ENCODE data around the gene AGAP3. TPM values are rescaled to one million over a fixed set of nuclear protein-coding genes. Genes with fewer than 3 reads are reported as not detected.

The AGAP3 gene
- total and polyA plus RNA-seq, 11 donors, result 30.3 to 83.7 (median 55.6) TPM

GRCh38 chr7:151056283-151056665 is 30.0 kb upstream of the AGAP3 start:
- H3K9me3 ChIP-seq, result no peaks in the 10 kb centered on the region
- no peaks in the 10 kb centered on the region for H3K27me3 ChIP-seq
- H3K27ac ChIP-seq, result no peak overlapping the region
- ATAC-seq (no peak), DNase-seq (no peak)
- H3K4me3 ChIP-seq, result no peak overlapping the region
- intact Hi-C loops (cut with DNase I), result loop anchor here in 1 of 10 donors (2.0 to 10.0 kb wide), 3 partner anchors 21 to 1344 kb away; partner anchors contain the start of gene ABCF2
- no peak for TF ChIP-seq POLR2A (IDR thresholded peaks at IDR 0.05)
- TF ChIP-seq, protein P1, sequence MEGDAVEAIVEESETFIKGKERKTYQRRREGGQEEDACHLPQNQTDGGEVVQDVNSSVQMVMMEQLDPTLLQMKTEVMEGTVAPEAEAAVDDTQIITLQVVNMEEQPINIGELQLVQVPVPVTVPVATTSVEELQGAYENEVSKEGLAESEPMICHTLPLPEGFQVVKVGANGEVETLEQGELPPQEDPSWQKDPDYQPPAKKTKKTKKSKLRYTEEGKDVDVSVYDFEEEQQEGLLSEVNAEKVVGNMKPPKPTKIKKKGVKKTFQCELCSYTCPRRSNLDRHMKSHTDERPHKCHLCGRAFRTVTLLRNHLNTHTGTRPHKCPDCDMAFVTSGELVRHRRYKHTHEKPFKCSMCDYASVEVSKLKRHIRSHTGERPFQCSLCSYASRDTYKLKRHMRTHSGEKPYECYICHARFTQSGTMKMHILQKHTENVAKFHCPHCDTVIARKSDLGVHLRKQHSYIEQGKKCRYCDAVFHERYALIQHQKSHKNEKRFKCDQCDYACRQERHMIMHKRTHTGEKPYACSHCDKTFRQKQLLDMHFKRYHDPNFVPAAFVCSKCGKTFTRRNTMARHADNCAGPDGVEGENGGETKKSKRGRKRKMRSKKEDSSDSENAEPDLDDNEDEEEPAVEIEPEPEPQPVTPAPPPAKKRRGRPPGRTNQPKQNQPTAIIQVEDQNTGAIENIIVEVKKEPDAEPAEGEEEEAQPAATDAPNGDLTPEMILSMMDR (IDR thresholded peaks at IDR 0.05), result no peak
- H3K4me1 ChIP-seq, result peaks cover 4 to 49% (median 31%) of the 10 kb centered on the region in 12 donors
- H3K36me3 ChIP-seq, result no peaks in the 10 kb centered on the region
- 90 to 94% (median 93%) methylated on average over 6 of the region's 6 CpGs for WGBS, 4 donors

- intact Hi-C loops (cut with DNase I), result loop anchor here in 1 of 10 donors (2.0 to 10.0 kb wide), 3 partner anchors 22 to 1345 kb away; partner anchors contain the start of gene ABCF2
- 40 to 44% (median 40%) methylated on average over 24 to 29 of the region's 29 CpGs for WGBS, 4 donors
Observed at GRCh38 chr7:151056666-151057505, 29.4 kb upstream of the AGAP3 start.

DNA sequence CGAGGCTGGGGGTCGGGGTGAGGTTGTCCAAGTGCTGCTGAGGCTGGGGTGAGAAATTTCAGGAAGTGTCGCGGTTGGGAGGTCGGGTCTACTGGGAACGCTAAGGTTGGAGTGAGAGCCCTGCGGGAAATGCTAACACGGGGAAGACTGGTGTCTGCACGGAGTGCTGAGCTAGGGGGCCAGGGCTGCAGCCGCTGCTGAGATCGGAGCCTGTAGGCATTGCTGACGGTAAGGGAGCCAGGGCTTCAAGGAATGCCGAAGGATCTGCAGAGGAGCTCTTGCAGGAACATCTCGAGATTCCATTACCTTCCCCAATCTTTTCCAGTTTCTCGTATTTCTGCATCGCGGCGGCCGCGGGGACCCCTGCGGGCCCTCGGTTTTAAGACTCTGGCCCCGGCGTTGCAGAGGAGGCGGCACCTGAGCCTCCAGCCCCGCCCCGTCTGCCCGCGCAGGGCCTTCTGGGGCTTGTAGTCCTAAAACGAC is 28.7 kb upstream of the AGAP3 start, which contains the start of gene CDK5:
CDK5 (minus strand) TSS at position 392 of the 483 bp plus-strand sequence; CDS start at position 343, 49 bp downstream.
- ATAC-seq, result peak in 2 of 4 donors; percentile 0
- peak within 1 kb of the TSS; percentile 90 to 99 (median 98) for H3K27ac ChIP-seq
- WGBS, 4 donors, result 0 to 1% (median 1%) methylated on average over 28 to 30 of the region's 30 CpGs
- no peaks in the 10 kb centered on the region for H3K27me3 ChIP-seq
- no peak for TF ChIP-seq POLR2A (IDR thresholded peaks at IDR 0.05)
- TF ChIP-seq, protein P1 (IDR thresholded peaks at IDR 0.05), result no peak
- peak in 1 of 5 donors; percentile 50 for DNase-seq
- peak within 1 kb of the TSS; percentile 43 to 100 (median 90) for H3K4me3 ChIP-seq
- peaks cover 0 to 6% (median 0%) of the 10 kb centered on the region in 9 donors for H3K36me3 ChIP-seq
- no peaks in the 10 kb centered on the region for H3K9me3 ChIP-seq
- peaks cover 9 to 58% (median 43%) of the 10 kb centered on the region in 12 donors for H3K4me1 ChIP-seq
- intact Hi-C loops (cut with DNase I), result loop anchor here in 1 of 10 donors (2.0 to 10.0 kb wide), 3 partner anchors 23 to 1345 kb away; partner anchors contain the start of gene ABCF2

More at GRCh38 chr7:151056666-151057505, 29.4 kb upstream of the AGAP3 start:
- Histone ChIP-seq H3K36me3 (peaks cover 0 to 3% (median 0%) of the 10 kb centered on the region in 9 donors), H3K9me3 (no peaks in the 10 kb centered on the region), H3K4me1 (peaks cover 7 to 52% (median 36%) of the 10 kb centered on the region in 12 donors), H3K27ac (peak overlapping the region in 6 of 12 donors; percentile 9 to 99 (median 98)), H3K27me3 (no peaks in the 10 kb centered on the region), H3K4me3 (peak overlapping the region; percentile 43 to 100 (median 88))
- TF ChIP-seq, protein P1 (IDR thresholded peaks at IDR 0.05), result no peak
- TF ChIP-seq POLR2A (IDR thresholded peaks at IDR 0.05), result peak in 1 of 2 donors; percentile 13
- ATAC-seq (no peak), DNase-seq (no peak)
